Measurements from ENCODE around the gene RNF151.
A peak's percentile ranks its signal among the peaks of the same experiment; 100 is the strongest.
"Not testable (repeated sequence)": the region's sequence is repeated elsewhere in the genome, so short reads cannot be mapped to it uniquely, and the experiment has no call there.

RNF151 gene

GRCh38 chr16:1939833-1940232 is 26.8 kb upstream of the RNF151 start:
- not testable (repeated sequence) for DNase-seq

- no peak for DNase-seq
Measured at GRCh38 chr16:1940273-1941161, 26.1 kb upstream of the RNF151 start.

GRCh38 chr16:1941162-1942046 is 25.3 kb upstream of the RNF151 start:
- DNase-seq = no peak

- no peak for DNase-seq
Measured at GRCh38 chr16:1942047-1942809, 24.4 kb upstream of the RNF151 start.

- peak; percentile 98 for DNase-seq
Measured at GRCh38 chr16:1942810-1943726, 23.6 kb upstream of the RNF151 start, which contains the start of gene MSRB1. MSRB1 (minus strand) TSS chr16:1943199; CDS start chr16:1943156, 43 bp downstream.

- no peak for DNase-seq
Measured at GRCh38 chr16:1944612-1945199, 21.9 kb upstream of the RNF151 start.

- DNase-seq = no peak
Measured at GRCh38 chr16:1945559-1946391, 20.9 kb upstream of the RNF151 start.

- DNase-seq = no peak
Measured at GRCh38 chr16:1946495-1947368, 19.9 kb upstream of the RNF151 start.

- DNase-seq = no peak
Measured at GRCh38 chr16:1947369-1947670, 19.3 kb upstream of the RNF151 start.

- DNase-seq = no peak
Measured at GRCh38 chr16:1949507-1949906, 17.1 kb upstream of the RNF151 start.

GRCh38 chr16:1950047-1950446 is 16.6 kb upstream of the RNF151 start:
- DNase-seq = no peak

- no peak for DNase-seq
Measured at GRCh38 chr16:1950559-1950958, 16.1 kb upstream of the RNF151 start.

GRCh38 chr16:1953734-1954133 is 12.9 kb upstream of the RNF151 start:
- DNase-seq = no peak

- not testable (repeated sequence) for DNase-seq
Measured at GRCh38 chr16:1957434-1958142, 9.1 kb upstream of the RNF151 start.

GRCh38 chr16:1958143-1958491 is 8.5 kb upstream of the RNF151 start:
- not testable (repeated sequence) for DNase-seq

GRCh38 chr16:1958715-1959268 is 7.9 kb upstream of the RNF151 start:
- no peak for DNase-seq

- DNase-seq = peak; percentile 79
Measured at GRCh38 chr16:1959269-1960039, 7.2 kb upstream of the RNF151 start, which contains the start of gene NDUFB10. NDUFB10 (plus strand) TSS chr16:1959538; CDS start chr16:1959625, 87 bp downstream.
